Right atrium auricular region (tissue), 2 donors: Measurements from ENCODE around the gene SDC3. TPM values are rescaled to one million over a fixed set of nuclear protein-coding genes. Genes with fewer than 3 reads are reported as not detected.

Source experiments
- DNase-seq: peaks from one replicate; pipeline ENCODE4 v3.0.0-alpha.2; 2019; ENCODE audit warnings: low spot score
- H3K27ac ChIP-seq, 2 donors: fragments of 200-600 bp; sonication (generic); 1 replicate in 1 of 2; 2 replicates in 1 of 2; pipeline ENCODE4 v1.5.1; 2016 to 2019
- H3K27me3 ChIP-seq, 2 donors: fragments of 200-600 bp; sonication (generic); one replicate each; pipeline versions ENCODE4 v1.5.1 to v1.6.0; 2017 to 2019
- H3K36me3 ChIP-seq: fragments of 200-600 bp; sonication (generic); one replicate; pipeline ENCODE4 v1.5.1; 2016
- H3K4me1 ChIP-seq, 2 donors: fragments of 200-600 bp; sonication (generic); one replicate each; pipeline versions ENCODE4 v1.5.1 to v1.6.0; 2017 to 2019
- H3K4me3 ChIP-seq, 2 donors: fragments of 200-600 bp; sonication (generic); 1 replicate in 1 of 2; 2 replicates in 1 of 2; pipeline ENCODE4 v1.5.1; 2017 to 2019; ENCODE audit warnings: mild to moderate bottlenecking in 1 of 2, moderate library complexity in 1 of 2
- H3K9me3 ChIP-seq, 2 donors: fragments of 200-600 bp; sonication (generic); one replicate each; pipeline ENCODE4 v1.5.1; 2019
- CTCF ChIP-seq, 2 donors: fragments of 200-600 bp; sonication (generic); IDR thresholded peaks; one replicate each; pipeline ENCODE4 v1.5.1; 2019; ENCODE audit warnings: antibody characterized with exemption in 2 of 2
- total RNA-seq, 2 donors: library from RNA; depleted of rRNA; stranded (reverse); fragments of >200 nt; gene quantifications; one replicate each; pipeline ENCODE4 v1.1.0, GENCODE V29; 2016

The SDC3 gene
- total RNA-seq, 2 donors from 2014 or later: 15.9 to 43.8 TPM

GRCh38 chr1:30905916-30906620 is 2.5 kb downstream of the SDC3 start:
- Histone ChIP-seq H3K4me3 (no peak overlapping the region), H3K27me3 (no peaks in the 10 kb centered on the region), H3K4me1 (peaks cover 0 to 59% of the 10 kb centered on the region in 2 donors), H3K36me3 (no peaks in the 10 kb centered on the region), H3K27ac (no peak overlapping the region), H3K9me3 (no peaks in the 10 kb centered on the region)
- TF ChIP-seq CTCF (IDR thresholded peaks at IDR 0.05): no peak
- no peak for DNase-seq

- Histone ChIP-seq H3K36me3 (no peaks in the 10 kb centered on the region), H3K4me1 (peaks cover 0 to 57% of the 10 kb centered on the region in 2 donors), H3K9me3 (no peaks in the 10 kb centered on the region), H3K27me3 (no peaks in the 10 kb centered on the region), H3K27ac (no peak overlapping the region), H3K4me3 (no peak overlapping the region)
- TF ChIP-seq CTCF (IDR thresholded peaks at IDR 0.05): no peak
- DNase-seq: no peak
Observed at GRCh38 chr1:30905403-30905802, 3.2 kb downstream of the SDC3 start.

DNA sequence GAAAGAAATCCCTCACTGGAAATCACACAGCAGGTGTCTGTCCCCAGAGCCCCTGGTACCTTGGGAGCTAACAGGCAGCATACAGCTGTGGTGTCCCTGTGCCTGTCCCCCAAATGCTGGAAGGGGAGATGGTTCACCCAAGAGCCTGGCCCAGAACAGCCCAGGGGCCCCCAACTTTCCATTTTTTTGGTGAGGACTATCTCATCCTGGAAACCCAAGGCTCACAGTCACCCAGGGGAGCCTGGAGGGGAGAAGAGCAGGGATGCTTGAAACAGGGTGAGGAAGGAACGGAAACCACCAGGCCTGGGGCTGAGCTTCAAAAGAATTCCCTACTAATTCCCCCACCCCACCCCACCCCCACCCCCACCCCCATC is 3.6 kb downstream of the SDC3 start:
- H3K9me3 ChIP-seq: no peaks in the 10 kb centered on the region
- H3K4me1 ChIP-seq: peaks cover 0 to 57% of the 10 kb centered on the region in 2 donors
- H3K4me3 ChIP-seq: no peak overlapping the region
- no peak for TF ChIP-seq CTCF (IDR thresholded peaks at IDR 0.05)
- no peak overlapping the region for H3K27ac ChIP-seq
- H3K27me3 ChIP-seq: no peaks in the 10 kb centered on the region
- no peaks in the 10 kb centered on the region for H3K36me3 ChIP-seq
- DNase-seq: no peak

GRCh38 chr1:30904191-30904961 is 4.2 kb downstream of the SDC3 start:
- Histone ChIP-seq H3K4me3 (no peak overlapping the region), H3K27ac (no peak overlapping the region), H3K9me3 (no peaks in the 10 kb centered on the region), H3K4me1 (peaks cover 0 to 55% of the 10 kb centered on the region in 2 donors), H3K36me3 (no peaks in the 10 kb centered on the region), H3K27me3 (no peaks in the 10 kb centered on the region)
- TF ChIP-seq CTCF (IDR thresholded peaks at IDR 0.05): no peak
- no peak for DNase-seq

GRCh38 chr1:30903343-30904034 is 5.1 kb downstream of the SDC3 start:
- DNase-seq: no peak
- Histone ChIP-seq H3K27me3 (no peaks in the 10 kb centered on the region), H3K4me3 (no peak overlapping the region), H3K4me1 (peaks cover 0 to 49% of the 10 kb centered on the region in 2 donors), H3K27ac (peak overlapping the region; percentile 41 to 53), H3K36me3 (no peaks in the 10 kb centered on the region), H3K9me3 (no peaks in the 10 kb centered on the region)
- TF ChIP-seq CTCF (IDR thresholded peaks at IDR 0.05): no peak
